Mesenchymal stem cell (in vitro differentiated cells and primary cell): ENCODE data around the gene ZNF556.

ENCODE experiments used
- DNase-seq: peaks from one replicate; pipeline ENCODE4 v3.0.0-alpha.2; 2013
- H2AFZ ChIP-seq: one replicate; pipeline ENCODE4 v1.6.1; 2013; ENCODE audit warnings: low read depth, mild to moderate bottlenecking, control low read depth, inconsistent platforms, low read length, moderate library complexity
- H2AK5ac ChIP-seq: 2 replicates; pipeline ENCODE4 v1.6.1; 2013; ENCODE audit warnings: low read length, moderate library complexity, mild to moderate bottlenecking, inconsistent platforms; ENCODE audit not compliant: severe bottlenecking
- H2BK120ac ChIP-seq: one replicate; pipeline ENCODE4 v1.6.1; 2013; ENCODE audit warnings: low read depth, mild to moderate bottlenecking, inconsistent platforms, low read length, moderate library complexity
- H2BK12ac ChIP-seq, 2 experiments: one replicate each; pipeline ENCODE4 v1.6.1; 2013; ENCODE audit warnings: inconsistent platforms in 2 of 2, low read length in 2 of 2, mild to moderate bottlenecking in 2 of 2, moderate library complexity in 2 of 2, control low read depth in 1 of 2
- H2BK15ac ChIP-seq: one replicate; pipeline ENCODE4 v1.6.1; 2013; ENCODE audit warnings: mild to moderate bottlenecking, low read depth, inconsistent platforms; ENCODE audit not compliant: poor library complexity, severe bottlenecking
- H2BK5ac ChIP-seq: 2 replicates; pipeline ENCODE4 v1.6.1; 2013; ENCODE audit warnings: low read depth, mild to moderate bottlenecking, low read length, control low read depth, inconsistent platforms; ENCODE audit not compliant: poor library complexity, severe bottlenecking
- H3K14ac ChIP-seq, 2 experiments: one replicate each; pipeline ENCODE4 v1.6.1; 2013; ENCODE audit warnings: inconsistent platforms in 2 of 2, low read length in 2 of 2, control low read depth in 1 of 2, mild to moderate bottlenecking in 1 of 2, moderate library complexity in 1 of 2
- H3K18ac ChIP-seq, 2 experiments: one replicate each; pipeline ENCODE4 v1.6.1; 2013; ENCODE audit warnings: inconsistent platforms in 2 of 2, low read length in 2 of 2, control low read depth in 1 of 2, low read depth in 1 of 2, mild to moderate bottlenecking in 1 of 2
- H3K23ac ChIP-seq, 2 experiments: one replicate each; pipeline ENCODE4 v1.6.1; 2013; ENCODE audit warnings: inconsistent platforms in 2 of 2, low read length in 2 of 2, mild to moderate bottlenecking in 2 of 2, moderate library complexity in 2 of 2, control low read depth in 1 of 2
- H3K27ac ChIP-seq: 2 replicates; pipeline ENCODE4 v1.5.1; 2013; ENCODE audit warnings: mild to moderate bottlenecking, moderate library complexity, low read length, control low read depth, inconsistent platforms; ENCODE audit not compliant: poor library complexity, severe bottlenecking
- H3K27me3 ChIP-seq, 2 experiments: 2 replicates each; pipeline versions ENCODE4 v1.6.1 to v1.7.0; 2013; ENCODE audit warnings: low read length in 2 of 2, mild to moderate bottlenecking in 2 of 2, moderate library complexity in 2 of 2, control low read depth in 1 of 2, inconsistent platforms in 1 of 2; ENCODE audit not compliant: control insufficient read depth in 1 of 2, insufficient read depth in 1 of 2
- H3K36me3 ChIP-seq, 2 experiments: 2 replicates each; pipeline versions ENCODE4 v1.6.1 to v1.7.0; 2013; ENCODE audit warnings: low read length in 2 of 2, control low read depth in 1 of 2, inconsistent platforms in 1 of 2, low read depth in 1 of 2, mild to moderate bottlenecking in 1 of 2; ENCODE audit not compliant: insufficient read depth in 2 of 2, control insufficient read depth in 1 of 2
- H3K4ac ChIP-seq, 2 experiments: one replicate each; pipeline ENCODE4 v1.6.1; 2013; ENCODE audit warnings: inconsistent platforms in 2 of 2, low read length in 2 of 2, mild to moderate bottlenecking in 2 of 2, moderate library complexity in 2 of 2, control low read depth in 1 of 2, low read depth in 1 of 2
- H3K4me1 ChIP-seq: 2 replicates; pipeline ENCODE4 v1.6.1; 2013; ENCODE audit warnings: low read depth, low read length, control low read depth; ENCODE audit not compliant: control insufficient read depth, insufficient read depth
- H3K4me2 ChIP-seq: 2 replicates; pipeline ENCODE4 v1.6.1; 2013; ENCODE audit warnings: low read length, mild to moderate bottlenecking, inconsistent platforms; ENCODE audit not compliant: poor library complexity, severe bottlenecking
- H3K4me3 ChIP-seq, 2 experiments: 2 replicates each; pipeline versions ENCODE4 v1.5.1 to v1.7.0; 2013; ENCODE audit warnings: low read length in 2 of 2, mild to moderate bottlenecking in 2 of 2, control low read depth in 1 of 2, low read depth in 1 of 2; ENCODE audit not compliant: insufficient read depth in 1 of 2
- H3K79me1 ChIP-seq: replicated peaks from 2 replicates; pipeline ENCODE4 v1.6.1; 2013; ENCODE audit warnings: mild to moderate bottlenecking, control low read depth, low read length, inconsistent platforms; ENCODE audit not compliant: poor library complexity, severe bottlenecking
- H3K9ac ChIP-seq: 2 replicates; pipeline ENCODE4 v1.7.0; 2013; ENCODE audit warnings: mild to moderate bottlenecking, low read length, moderate library complexity
- H3K9me3 ChIP-seq: 2 replicates; pipeline ENCODE4 v1.7.0; 2013; ENCODE audit warnings: mild to moderate bottlenecking, low read length; ENCODE audit not compliant: control insufficient read depth
- H4K8ac ChIP-seq: one replicate; pipeline ENCODE4 v1.6.1; 2013; ENCODE audit warnings: inconsistent platforms, mild to moderate bottlenecking, low read length, moderate library complexity
- H4K91ac ChIP-seq: one replicate; pipeline ENCODE4 v1.6.1; 2013; ENCODE audit warnings: mild to moderate bottlenecking, low read length, inconsistent platforms
- WGBS: methylation state at CpG from one replicate; pipeline ENCODE4 v1.1.7; 2013; ENCODE audit warnings: mixed read lengths; 5-methylcytosine and 5-hydroxymethylcytosine counted together

Gene ZNF556

GRCh38 chr19:2840794-2841791 is 26.0 kb upstream of the ZNF556 start, which contains the start of gene ZNF555:
Gene ZNF555 (plus strand): TSS chr19:2841475. CDS start chr19:2841573, 98 bp downstream.
- peak within 1 kb of the TSS; percentile 83 to 97 for H3K4me3 ChIP-seq
- peak within 1 kb of the TSS in 1 of 2 experiments; percentile 87 for H3K23ac ChIP-seq
- H3K14ac ChIP-seq: peak within 1 kb of the TSS in 1 of 2 experiments; percentile 75
- peaks cover 8% of the 10 kb centered on the region for H3K4me1 ChIP-seq
- H3K79me1 ChIP-seq: peaks cover 22% of the 10 kb centered on the region
- peak within 1 kb of the TSS; percentile 71 to 88 for H3K18ac ChIP-seq
- WGBS: under 1% methylated on average over 76 of the region's 106 CpGs
- H2BK12ac ChIP-seq: peak within 1 kb of the TSS in 1 of 2 experiments; percentile 19
- peak within 1 kb of the TSS; percentile 95 for H2AFZ ChIP-seq
- H4K8ac ChIP-seq: peak within 1 kb of the TSS; percentile 93
- H2AK5ac ChIP-seq: no peak within 1 kb of the TSS
- peaks cover 27% of the 10 kb centered on the region for H3K9me3 ChIP-seq
- H3K27ac ChIP-seq: peak within 1 kb of the TSS; percentile 84
- H3K4ac ChIP-seq: peak within 1 kb of the TSS in 1 of 2 experiments; percentile 81
- H2BK15ac ChIP-seq: peak within 1 kb of the TSS; percentile 15
- H2BK5ac ChIP-seq: no peak within 1 kb of the TSS
- peak within 1 kb of the TSS; percentile 59 for H2BK120ac ChIP-seq
- peaks cover 11 to 13% of the 10 kb centered on the region in 2 experiments for H3K36me3 ChIP-seq
- DNase-seq: peak; percentile 99
- H3K4me2 ChIP-seq: peak within 1 kb of the TSS; percentile 96
- no peaks in the 10 kb centered on the region for H3K27me3 ChIP-seq
- H4K91ac ChIP-seq: peak within 1 kb of the TSS; percentile 77
- H3K9ac ChIP-seq: peak within 1 kb of the TSS; percentile 87

- H2AFZ ChIP-seq: peak overlapping the region; percentile 63
- peaks cover 26% of the 10 kb centered on the region for H3K9me3 ChIP-seq
- no peak overlapping the region for H2BK15ac ChIP-seq
- peaks cover 14 to 21% of the 10 kb centered on the region in 2 experiments for H3K36me3 ChIP-seq
- no peak overlapping the region for H2BK5ac ChIP-seq
- WGBS: 13% methylated on average over 49 of the region's 62 CpGs
- H4K91ac ChIP-seq: no peak overlapping the region
- H3K27ac ChIP-seq: no peak overlapping the region
- H3K4me2 ChIP-seq: peak overlapping the region; percentile 96
- peaks cover 8% of the 10 kb centered on the region for H3K4me1 ChIP-seq
- no peak overlapping the region for H2BK12ac ChIP-seq
- peak overlapping the region; percentile 62 to 76 for H3K18ac ChIP-seq
- peaks cover 25% of the 10 kb centered on the region for H3K79me1 ChIP-seq
- H2BK120ac ChIP-seq: peak overlapping the region; percentile 19
- no peaks in the 10 kb centered on the region for H3K27me3 ChIP-seq
- H3K23ac ChIP-seq: peak overlapping the region in 1 of 2 experiments; percentile 87
- peak overlapping the region; percentile 87 for H3K9ac ChIP-seq
- H2AK5ac ChIP-seq: no peak overlapping the region
- H3K4ac ChIP-seq: peak overlapping the region in 1 of 2 experiments; percentile 81
- no peak for DNase-seq
- no peak overlapping the region for H4K8ac ChIP-seq
- H3K14ac ChIP-seq: no peak overlapping the region
- peak overlapping the region; percentile 83 to 97 for H3K4me3 ChIP-seq
These were observed 25.1 kb upstream of the ZNF556 start for GRCh38 chr19:2841855-2842574.

GRCh38 chr19:2845107-2845506 is 22.0 kb upstream of the ZNF556 start:
- no peak overlapping the region for H3K4me3 ChIP-seq
- H3K36me3 ChIP-seq: peaks cover 14 to 24% of the 10 kb centered on the region in 2 experiments
- peaks cover 38% of the 10 kb centered on the region for H3K9me3 ChIP-seq
- H2AFZ ChIP-seq: no peak overlapping the region
- no peaks in the 10 kb centered on the region for H3K27me3 ChIP-seq
- no peak overlapping the region for H4K8ac ChIP-seq
- H3K14ac ChIP-seq: no peak overlapping the region
- no peak overlapping the region for H2BK5ac ChIP-seq
- H3K79me1 ChIP-seq: peaks cover 41% of the 10 kb centered on the region
- no peak overlapping the region for H3K4me2 ChIP-seq
- no peak overlapping the region for H3K4ac ChIP-seq
- no peak overlapping the region for H3K23ac ChIP-seq
- H2AK5ac ChIP-seq: no peak overlapping the region
- H3K9ac ChIP-seq: no peak overlapping the region
- H4K91ac ChIP-seq: no peak overlapping the region
- H3K27ac ChIP-seq: no peak overlapping the region
- no peak overlapping the region for H2BK15ac ChIP-seq
- no peak for DNase-seq
- peaks cover 8% of the 10 kb centered on the region for H3K4me1 ChIP-seq
- no peak overlapping the region for H3K18ac ChIP-seq
- no peak overlapping the region for H2BK120ac ChIP-seq
- WGBS: 57% methylated on average over 1 of the region's 2 CpGs
- no peak overlapping the region for H2BK12ac ChIP-seq
